Activated CD8-positive, alpha-beta T cell treated with anti-CD3 and anti-CD28 coated beads for 36 hours (primary cell): ENCODE measurements around the gene ADGRL4. TPM values are rescaled to one million over a fixed set of nuclear protein-coding genes. Genes with fewer than 3 reads are reported as not detected.
"Not testable (repeated sequence)": the region's sequence is repeated elsewhere in the genome, so short reads cannot be mapped to it uniquely, and the experiment has no call there.

Experiments
- ATAC-seq: fragments of 200-7000 bp; cut with Tn5 transposase; one replicate; pipeline ENCODE4 v1.10.0; 2021; ENCODE audit warnings: mild to moderate bottlenecking, moderate library complexity
- CTCF ChIA-PET: fragments of 350-600 bp; sonication (Branson Sonifier 250); formaldehyde crosslinking; loops from one replicate; lab custom pipeline; 2021; ENCODE audit warnings: antibody characterized with exemption; lab: Charles Lee
- POLR2A ChIA-PET: fragments of 350-600 bp; sonication (Branson Sonifier 250); formaldehyde crosslinking; loops from one replicate; lab custom pipeline; 2021; ENCODE audit warnings: antibody characterized with exemption; lab: Charles Lee
- DNase-seq: peaks from one replicate; pipeline ENCODE4 v3.0.0-alpha.2; 2020
- H3K27ac Mint-ChIP-seq: one replicate; pipeline ENCODE4 v1.8.0; 2021; ENCODE audit warnings: mild to moderate bottlenecking, mixed read lengths
- H3K27me3 Mint-ChIP-seq: one replicate; pipeline ENCODE4 v1.8.0; 2021; ENCODE audit warnings: mixed read lengths
- H3K36me3 Mint-ChIP-seq: one replicate; pipeline ENCODE4 v1.8.0; 2021; ENCODE audit warnings: low read depth, mixed read lengths
- H3K4me1 Mint-ChIP-seq: one replicate; pipeline ENCODE4 v1.8.0; 2021; ENCODE audit warnings: low read depth, mixed read lengths
- H3K4me3 Mint-ChIP-seq: one replicate; pipeline ENCODE4 v1.8.0; 2021; ENCODE audit warnings: mild to moderate bottlenecking, moderate library complexity, mixed read lengths
- H3K9me3 Mint-ChIP-seq: one replicate; pipeline ENCODE4 v1.8.0; 2021; ENCODE audit warnings: mixed read lengths
- intact Hi-C: fragments of 100-400 bp; cut with micrococcal nuclease; formaldehyde crosslinking; loops from one replicate; pipeline ENCODE4 v1.10.0; 2022
- total RNA-seq, 2 experiments: library from RNA; stranded (reverse); gene quantifications; one replicate each; pipeline ENCODE4 v1.2.3, GENCODE V29; 2021
- TF ChIP-seq, protein P1 (sequence below): fragments of 200-600 bp; IDR thresholded peaks from one replicate; pipeline ENCODE4 v1.8.0; 2022; ENCODE audit warnings: antibody characterized with exemption, mild to moderate bottlenecking

Gene ADGRL4
- total RNA-seq, 2 experiments from 2014 or later = not detected

DNA sequence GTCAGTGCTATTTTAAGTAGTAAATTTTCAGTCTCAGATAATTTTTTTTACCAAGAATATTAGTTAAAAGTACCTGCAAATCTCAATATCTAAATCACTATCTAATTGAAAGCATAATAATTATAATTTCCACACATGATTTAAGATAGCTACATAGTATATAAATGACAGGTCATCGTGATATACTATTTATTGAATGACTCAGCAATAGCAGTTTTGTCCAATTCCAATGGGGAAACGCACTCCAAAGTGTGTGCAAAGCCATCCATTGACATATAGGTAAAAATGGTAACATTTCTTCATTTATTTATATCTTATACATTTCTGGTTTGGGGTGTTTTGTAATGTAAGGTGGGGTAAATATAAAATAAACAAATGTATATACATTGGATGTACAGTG, 19.5 kb downstream of the ADGRL4 start:
- Mint-ChIP-seq H3K4me1 (no peaks in the 10 kb centered on the region), H3K4me3 (no peak overlapping the region)

DNA sequence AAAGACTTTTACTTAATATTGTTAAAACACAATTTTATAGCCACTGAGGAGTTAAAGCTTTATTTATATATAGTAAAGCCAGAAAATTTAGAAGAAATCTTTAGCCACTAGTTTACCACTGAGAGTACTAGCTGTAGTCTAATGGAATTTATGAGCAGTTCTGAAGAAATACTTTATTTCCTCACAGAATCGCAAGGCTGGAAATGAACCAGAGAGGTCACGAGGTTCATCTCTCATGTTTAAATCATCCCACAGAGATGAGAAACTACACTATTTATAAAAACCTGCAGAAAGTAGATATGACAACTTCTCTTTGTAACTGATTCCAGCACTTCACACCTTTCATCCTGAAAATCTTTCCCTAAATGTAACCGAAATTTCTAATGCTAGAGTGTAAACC, 26.0 kb downstream of the ADGRL4 start:
- no peaks in the 10 kb centered on the region for H3K27me3 Mint-ChIP-seq
- H3K4me3 Mint-ChIP-seq = no peak overlapping the region
- no peaks in the 10 kb centered on the region for H3K9me3 Mint-ChIP-seq
- H3K27ac Mint-ChIP-seq = no peak overlapping the region
- intact Hi-C loops = no loop called here
- TF ChIP-seq, protein P1, sequence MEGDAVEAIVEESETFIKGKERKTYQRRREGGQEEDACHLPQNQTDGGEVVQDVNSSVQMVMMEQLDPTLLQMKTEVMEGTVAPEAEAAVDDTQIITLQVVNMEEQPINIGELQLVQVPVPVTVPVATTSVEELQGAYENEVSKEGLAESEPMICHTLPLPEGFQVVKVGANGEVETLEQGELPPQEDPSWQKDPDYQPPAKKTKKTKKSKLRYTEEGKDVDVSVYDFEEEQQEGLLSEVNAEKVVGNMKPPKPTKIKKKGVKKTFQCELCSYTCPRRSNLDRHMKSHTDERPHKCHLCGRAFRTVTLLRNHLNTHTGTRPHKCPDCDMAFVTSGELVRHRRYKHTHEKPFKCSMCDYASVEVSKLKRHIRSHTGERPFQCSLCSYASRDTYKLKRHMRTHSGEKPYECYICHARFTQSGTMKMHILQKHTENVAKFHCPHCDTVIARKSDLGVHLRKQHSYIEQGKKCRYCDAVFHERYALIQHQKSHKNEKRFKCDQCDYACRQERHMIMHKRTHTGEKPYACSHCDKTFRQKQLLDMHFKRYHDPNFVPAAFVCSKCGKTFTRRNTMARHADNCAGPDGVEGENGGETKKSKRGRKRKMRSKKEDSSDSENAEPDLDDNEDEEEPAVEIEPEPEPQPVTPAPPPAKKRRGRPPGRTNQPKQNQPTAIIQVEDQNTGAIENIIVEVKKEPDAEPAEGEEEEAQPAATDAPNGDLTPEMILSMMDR = no peak
- H3K36me3 Mint-ChIP-seq = no peaks in the 10 kb centered on the region
- ATAC-seq = no peak
- no peak for DNase-seq
- H3K4me1 Mint-ChIP-seq = no peaks in the 10 kb centered on the region
- ChIA-PET POLR2A (no interaction called here), CTCF (no interaction called here)

More for the DNA sequence above, 19.5 kb downstream of the ADGRL4 start:
- ChIA-PET CTCF (interaction anchor here (1.1 kb wide), 1 partner anchor 19 kb away, joined by 3 read pairs; no protein-coding TSS in a partner anchor), POLR2A (no interaction called here)
- no peak overlapping the region for H3K27ac Mint-ChIP-seq
- ATAC-seq (no peak), DNase-seq (no peak)
- H3K9me3 Mint-ChIP-seq = no peaks in the 10 kb centered on the region
- no peaks in the 10 kb centered on the region for H3K27me3 Mint-ChIP-seq
- H3K36me3 Mint-ChIP-seq = no peaks in the 10 kb centered on the region
- intact Hi-C loops = no loop called here
- TF ChIP-seq, protein P1 = no peak

DNA sequence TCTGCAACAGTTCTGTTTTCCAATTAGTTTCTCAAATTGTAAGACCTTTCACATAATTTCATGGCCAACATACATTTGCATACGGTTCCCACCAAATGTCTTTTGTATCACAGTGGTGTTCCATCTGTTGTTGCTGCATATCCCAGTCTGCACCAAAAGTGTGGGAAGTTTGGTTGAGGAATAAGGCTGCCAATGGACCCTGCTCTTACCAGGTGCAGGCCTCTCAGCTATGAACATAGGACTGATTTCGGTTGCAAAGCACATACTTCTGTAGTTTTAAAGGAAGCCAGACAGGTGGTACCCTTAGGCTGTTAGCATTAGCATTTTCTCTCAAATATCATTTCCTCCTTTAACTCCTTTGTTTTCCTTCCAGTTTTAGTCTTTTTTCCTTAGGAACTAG, 33.8 kb downstream of the ADGRL4 start:
- H3K27me3 Mint-ChIP-seq = no peaks in the 10 kb centered on the region
- TF ChIP-seq, protein P1 = no peak
- H3K4me1 Mint-ChIP-seq = no peaks in the 10 kb centered on the region
- peaks cover 1% of the 10 kb centered on the region for H3K9me3 Mint-ChIP-seq
- no peaks in the 10 kb centered on the region for H3K36me3 Mint-ChIP-seq
- ChIA-PET POLR2A (no interaction called here), CTCF (no interaction called here)
- intact Hi-C loops = no loop called here
- no peak overlapping the region for H3K27ac Mint-ChIP-seq
- H3K4me3 Mint-ChIP-seq = no peak overlapping the region
- ATAC-seq (no peak), DNase-seq (no peak)

DNA sequence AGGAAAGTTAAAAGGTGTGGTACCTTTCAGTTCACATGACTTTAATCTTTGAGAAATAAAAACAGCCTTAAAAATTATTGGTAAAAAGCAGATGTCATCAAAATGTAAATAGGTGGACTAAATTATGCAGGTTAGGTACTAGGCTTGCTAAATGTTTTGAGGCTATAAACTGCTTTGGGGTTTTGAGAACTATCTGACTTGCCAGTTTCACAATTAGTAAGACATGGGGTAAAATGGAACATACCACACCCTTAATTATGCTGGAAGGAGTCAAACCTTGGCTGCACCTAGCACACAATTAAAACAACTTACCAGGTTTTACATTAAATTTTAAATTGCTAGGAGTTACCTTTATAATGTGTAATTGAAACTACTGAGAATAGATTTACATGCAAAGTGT, 39.4 kb downstream of the ADGRL4 start:
- peaks cover 14% of the 10 kb centered on the region for H3K9me3 Mint-ChIP-seq
- intact Hi-C loops, POLR2A ChIA-PET, H3K36me3 Mint-ChIP-seq, H3K4me3 Mint-ChIP-seq, H3K27ac Mint-ChIP-seq, CTCF ChIA-PET, H3K4me1 Mint-ChIP-seq, DNase-seq, H3K27me3 Mint-ChIP-seq, ATAC-seq: not testable (repeated sequence)

DNA sequence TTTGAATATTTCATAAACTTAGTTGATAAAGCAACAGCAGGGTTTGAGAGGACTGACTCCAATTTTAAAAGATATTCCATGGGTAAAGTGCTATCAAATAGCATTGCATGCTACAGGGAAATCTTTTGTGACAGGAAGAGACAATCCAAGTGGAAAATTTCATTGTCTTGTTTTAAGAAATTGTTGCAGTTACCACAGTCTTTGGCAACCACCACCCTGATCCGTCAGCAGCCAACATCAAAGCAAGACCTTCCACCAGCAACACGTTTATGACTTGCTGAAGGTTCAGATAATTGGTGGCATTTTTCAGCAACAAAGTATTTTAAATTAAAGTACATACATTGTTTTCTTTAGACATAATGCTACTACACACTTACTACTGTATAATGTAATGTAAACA, 47.8 kb downstream of the ADGRL4 start:
- no peaks in the 10 kb centered on the region for H3K27me3 Mint-ChIP-seq
- H3K9me3 Mint-ChIP-seq = no peaks in the 10 kb centered on the region
- ATAC-seq (no peak), DNase-seq (no peak)
- ChIA-PET CTCF (no interaction called here), POLR2A (no interaction called here)
- H3K4me3 Mint-ChIP-seq = no peak overlapping the region
- TF ChIP-seq, protein P1 = no peak
- H3K36me3 Mint-ChIP-seq = no peaks in the 10 kb centered on the region
- intact Hi-C loops = no loop called here
- H3K27ac Mint-ChIP-seq = no peak overlapping the region
- no peaks in the 10 kb centered on the region for H3K4me1 Mint-ChIP-seq

DNA sequence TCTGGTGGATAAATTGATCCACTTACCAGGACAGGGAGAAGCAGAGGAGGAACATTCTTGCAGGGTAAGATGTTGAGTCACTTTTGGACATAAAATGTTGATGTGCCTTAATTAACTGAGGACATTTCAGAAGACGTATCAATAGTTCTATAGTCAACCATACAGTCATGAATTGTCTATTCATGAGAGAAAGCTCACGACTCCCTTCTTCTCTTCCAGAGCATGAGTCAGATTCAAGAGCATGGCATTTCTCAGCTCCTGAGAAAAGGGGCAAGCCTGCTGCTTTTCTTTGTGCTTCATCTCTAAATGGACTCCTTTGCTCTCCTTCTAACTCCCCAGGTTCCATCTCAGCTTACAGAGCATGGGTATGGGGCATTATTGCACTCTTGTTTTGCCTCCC, 55.7 kb downstream of the ADGRL4 start:
- DNase-seq (no peak), ATAC-seq (no peak)
- intact Hi-C loops = no loop called here
- Mint-ChIP-seq H3K4me1 (no peaks in the 10 kb centered on the region), H3K27me3 (no peaks in the 10 kb centered on the region), H3K27ac (no peak overlapping the region), H3K36me3 (no peaks in the 10 kb centered on the region), H3K9me3 (peaks cover 1% of the 10 kb centered on the region), H3K4me3 (no peak overlapping the region)
- CTCF ChIA-PET = no interaction called here
- TF ChIP-seq, protein P1 = no peak
- POLR2A ChIA-PET = no interaction called here
